HCEC 1CT (cell line): Measurements from ENCODE around the gene SULT2B1.
"Not testable (repeated sequence)": the region's sequence is repeated elsewhere in the genome, so short reads cannot be mapped to it uniquely, and the experiment has no call there.

ENCODE experiments used
- DNase-seq: peaks from one replicate; pipeline ENCODE4 v3.0.0-alpha.2; 2017

SULT2B1 gene

GRCh38 chr19:48551437-48552302 is at the start of gene SULT2B1:
Gene SULT2B1, plus strand, starts transcription at chr19:48552172. Its CDS starts 81 bp downstream, at chr19:48552253.
- DNase-seq = no peak

DNA sequence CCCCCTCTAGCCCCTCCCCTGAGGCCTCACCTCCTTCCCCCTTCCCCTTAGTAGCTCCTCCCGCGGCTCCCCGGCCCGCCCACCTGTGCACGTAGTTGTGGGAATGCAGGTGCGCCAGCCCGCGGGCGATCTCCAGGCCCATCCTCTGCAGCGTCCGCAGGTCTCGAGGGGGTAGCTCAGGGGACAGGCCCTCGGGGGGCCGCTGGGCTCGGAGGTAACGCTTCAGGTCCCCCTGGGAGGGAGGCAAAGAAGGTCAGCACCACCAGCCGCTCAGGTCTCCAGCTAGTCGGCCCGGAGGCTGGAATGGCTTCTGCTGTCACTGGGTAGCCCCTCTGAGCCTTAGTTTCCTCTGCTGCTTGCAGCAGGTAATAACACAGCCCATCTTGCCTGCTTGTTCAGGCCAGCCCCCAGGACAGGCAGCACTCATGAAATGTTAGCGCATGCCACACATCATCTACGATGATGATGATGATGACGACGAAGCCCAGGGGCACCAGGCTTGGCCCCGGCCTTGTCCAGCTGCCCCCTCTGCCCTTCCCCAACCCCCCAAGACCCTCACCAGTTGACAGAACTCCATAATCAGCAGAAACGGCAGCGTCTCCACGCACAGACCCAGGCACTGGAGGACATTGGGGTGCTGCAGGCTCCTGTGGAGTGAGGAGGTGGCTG is 49.5 kb upstream of the SULT2B1 start:
- no peak for DNase-seq

GRCh38 chr19:48506138-48506733 is 45.7 kb upstream of the SULT2B1 start:
- peak; percentile 57 for DNase-seq

GRCh38 chr19:48507911-48508439 is 44.0 kb upstream of the SULT2B1 start:
- DNase-seq = no peak

DNA sequence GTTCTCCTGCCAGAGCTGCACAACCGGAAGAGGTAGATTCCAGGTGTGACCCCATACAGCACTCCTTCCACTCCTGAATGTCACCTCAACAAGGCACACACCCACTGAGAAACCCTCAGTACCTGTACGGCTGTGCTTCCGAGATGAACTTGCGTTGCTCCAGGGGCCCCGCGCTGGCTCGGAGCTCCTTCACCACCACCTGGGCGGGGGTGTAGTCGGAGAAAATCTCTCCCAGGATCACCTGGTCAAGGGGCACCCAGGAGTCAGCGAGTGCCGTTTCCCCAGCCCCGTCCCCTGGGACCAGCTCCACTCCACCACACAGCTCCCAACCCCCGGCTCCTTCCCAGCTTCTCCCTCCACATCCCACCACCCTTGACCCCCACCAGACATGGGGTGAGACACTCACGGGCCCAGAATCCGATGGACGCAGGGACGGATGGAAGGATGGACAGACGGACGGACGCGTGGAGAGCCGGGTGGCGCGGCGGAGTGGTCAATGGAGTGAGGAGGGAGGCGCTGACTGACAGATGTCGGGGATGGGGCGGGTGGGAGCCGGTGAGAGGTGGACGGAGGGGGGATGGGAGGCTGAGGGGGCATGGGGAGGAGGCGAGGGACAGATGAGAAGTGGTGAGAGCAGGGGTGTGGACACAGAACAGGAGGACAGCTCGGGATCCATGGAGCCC is 43.1 kb upstream of the SULT2B1 start:
- DNase-seq = no peak

- DNase-seq = no peak
These were observed 42.3 kb upstream of the SULT2B1 start for GRCh38 chr19:48509467-48510194.

- DNase-seq = no peak
These were observed 41.3 kb upstream of the SULT2B1 start for GRCh38 chr19:48510421-48511268.

DNA sequence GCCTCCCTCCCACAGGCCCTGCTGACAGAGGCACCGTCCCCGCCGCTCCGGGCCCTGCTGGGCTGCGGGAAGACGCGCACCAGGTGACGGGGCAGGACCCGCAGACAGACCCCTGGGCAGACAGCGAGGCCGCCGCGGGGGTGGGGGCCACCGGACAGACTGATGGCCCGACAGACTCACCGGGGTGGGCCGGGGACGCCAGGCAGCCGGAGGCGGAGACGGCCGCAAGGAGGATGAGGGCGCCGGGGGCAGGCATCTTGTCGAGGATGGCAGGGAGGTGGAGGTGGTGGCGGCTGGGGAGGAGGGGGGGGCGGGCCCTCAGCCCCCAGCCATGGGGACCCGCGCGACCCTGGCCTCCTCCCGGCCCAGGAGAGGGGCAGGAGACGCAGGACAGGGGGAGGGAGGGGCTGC is 40.6 kb upstream of the SULT2B1 start:
- DNase-seq = no peak

GRCh38 chr19:48511800-48512503 is 40.0 kb upstream of the SULT2B1 start, which contains the start of gene LMTK3:
Gene LMTK3, minus strand, starts transcription at chr19:48511835. Its CDS starts 259 bp downstream, at chr19:48511576.
- no peak for DNase-seq

- DNase-seq = no peak
These were observed 39.3 kb upstream of the SULT2B1 start for GRCh38 chr19:48512504-48513288.

- DNase-seq = peak; percentile 55
These were observed 38.5 kb upstream of the SULT2B1 start for GRCh38 chr19:48513289-48514122.

GRCh38 chr19:48514123-48514458 is 37.9 kb upstream of the SULT2B1 start:
- DNase-seq = no peak

DNA sequence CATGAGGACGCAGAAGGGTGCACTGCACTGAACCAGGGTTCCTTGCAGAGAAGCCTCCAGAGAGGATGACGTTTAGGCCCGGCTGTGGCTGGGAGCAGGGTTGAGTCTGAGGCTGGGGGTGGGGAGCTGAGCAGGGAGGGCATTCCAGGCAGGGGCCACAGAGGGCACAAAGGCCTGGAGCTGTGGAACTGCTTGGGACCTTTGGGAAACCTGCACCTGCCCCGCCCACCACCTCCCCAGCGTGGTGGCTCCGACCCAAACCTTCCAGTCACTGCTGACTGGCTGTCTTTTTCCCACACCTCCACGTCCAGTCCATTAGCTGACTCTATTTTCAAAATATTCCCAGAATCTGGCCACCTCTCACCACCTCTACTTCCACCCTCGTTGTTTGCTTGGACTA is 35.4 kb upstream of the SULT2B1 start:
- DNase-seq = no peak

- DNase-seq = no peak
These were observed 33.8 kb upstream of the SULT2B1 start for GRCh38 chr19:48518207-48518606.

- DNase-seq = not testable (repeated sequence)
These were observed 32.5 kb upstream of the SULT2B1 start for GRCh38 chr19:48519426-48519825.

DNA sequence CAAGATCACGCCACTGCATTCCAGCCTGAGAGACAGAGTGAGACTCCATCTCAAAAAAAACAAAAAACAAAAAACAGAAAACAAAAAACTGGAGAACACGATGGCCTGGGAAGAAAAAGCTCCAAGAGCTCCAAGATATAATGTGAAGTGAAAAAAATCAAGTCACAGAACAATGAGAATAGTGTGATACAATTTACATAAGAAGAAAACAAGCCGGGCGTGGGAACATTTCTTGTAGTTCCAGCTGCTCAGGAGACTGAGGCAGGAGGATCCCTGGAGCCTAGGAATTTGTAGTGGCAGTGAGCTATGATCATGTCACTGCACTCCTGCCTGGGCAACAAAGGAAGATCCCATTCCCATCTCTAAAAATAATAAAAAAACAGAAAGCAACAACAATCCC is 31.8 kb upstream of the SULT2B1 start:
- DNase-seq = no peak

- DNase-seq = no peak
These were observed 27.8 kb upstream of the SULT2B1 start for GRCh38 chr19:48524221-48524620.

DNA sequence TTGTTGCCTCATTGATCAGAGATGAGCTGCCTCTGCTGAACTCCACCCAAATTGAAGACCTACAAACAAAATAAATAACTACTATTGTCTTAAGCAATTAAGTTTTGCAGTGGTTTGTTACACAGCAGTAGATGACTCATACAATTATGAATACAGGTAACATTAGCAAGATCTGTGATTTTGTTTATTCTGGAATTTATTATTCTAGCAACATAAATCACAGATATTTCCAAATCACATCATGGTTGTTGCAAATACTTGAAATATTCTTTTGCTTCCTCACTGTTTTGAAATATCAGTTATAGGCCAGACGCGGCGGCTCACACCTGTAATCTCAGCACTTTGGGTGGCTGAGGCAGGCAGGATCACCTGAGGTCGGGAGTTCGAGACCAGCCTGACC is 27.2 kb upstream of the SULT2B1 start:
- no peak for DNase-seq

GRCh38 chr19:48529156-48529555 is 22.8 kb upstream of the SULT2B1 start:
- no peak for DNase-seq
